HepG2 (cell line): ENCODE measurements around the gene KLHL21. TPM values are rescaled to one million over a fixed set of nuclear protein-coding genes. Genes with fewer than 3 reads are reported as not detected.

Source experiments
- FOSL1 ChIP-seq: sonication (generic); formaldehyde crosslinking; IDR thresholded peaks from 2 replicates; pipeline ENCODE4 v1.9.0; 2021; ENCODE audit warnings: missing genetic modification reagents, borderline replicate concordance
- ISL2 ChIP-seq: sonication (generic); formaldehyde crosslinking; IDR thresholded peaks from 2 replicates; pipeline ENCODE4 v1.5.0; 2020; ENCODE audit warnings: missing genetic modification reagents
- KMT2A ChIP-seq: sonication (generic); formaldehyde crosslinking; IDR thresholded peaks from 2 replicates; pipeline ENCODE4 v1.4.0; 2020; ENCODE audit warnings: missing genetic modification reagents
- MEIS1 ChIP-seq: sonication (generic); formaldehyde crosslinking; IDR thresholded peaks from 2 replicates; pipeline ENCODE4 v1.9.0; 2021; ENCODE audit warnings: mild to moderate bottlenecking, missing genetic modification reagents, moderate library complexity, borderline replicate concordance
- MEIS2 ChIP-seq: sonication (generic); formaldehyde crosslinking; IDR thresholded peaks from 2 replicates; pipeline ENCODE4 v1.9.0; 2021; ENCODE audit warnings: mild to moderate bottlenecking, missing genetic modification reagents
- SNRNP70 ChIP-seq: fragments of 200-400 bp; formaldehyde crosslinking; IDR thresholded peaks from 2 replicates; pipeline ENCODE4 v1.6.1; 2017; ENCODE audit warnings: mild to moderate bottlenecking, low read depth, low read length, moderate library complexity
- SPEN ChIP-seq: sonication (generic); formaldehyde crosslinking; IDR thresholded peaks from 2 replicates; pipeline ENCODE4 v1.5.1; 2020; ENCODE audit warnings: low read depth, mild to moderate bottlenecking, missing genetic modification reagents
- TOE1 ChIP-seq: sonication (generic); formaldehyde crosslinking; IDR thresholded peaks from 2 replicates; pipeline ENCODE4 v1.4.0; 2020; ENCODE audit warnings: mild to moderate bottlenecking, missing genetic modification reagents
- ZBTB38 ChIP-seq: sonication (generic); formaldehyde crosslinking; IDR thresholded peaks from 2 replicates; pipeline ENCODE4 v1.5.1; 2020; ENCODE audit warnings: mild to moderate bottlenecking, missing genetic modification reagents
- ZNF205 ChIP-seq: IDR thresholded peaks from 2 replicates; pipeline ENCODE4 v1.6.1; 2018; ENCODE audit warnings: missing biosample characterization, missing genetic modification reagents
- ZNF496 ChIP-seq: sonication (generic); formaldehyde crosslinking; IDR thresholded peaks from 2 replicates; pipeline ENCODE4 v1.8.1; 2023; ENCODE audit warnings: mild to moderate bottlenecking, moderate library complexity, missing genetic modification reagents; ENCODE audit not compliant: insufficient replicate concordance
- ZNF564 ChIP-seq: sonication (generic); formaldehyde crosslinking; IDR thresholded peaks from 2 replicates; pipeline ENCODE4 v1.8.1; 2023; ENCODE audit warnings: mild to moderate bottlenecking, missing genetic modification reagents
- polyA plus RNA-seq, 8 experiments: library from polyadenylated mRNA; depleted of rRNA in 3 of 8; stranded (reverse) in 7 of 8; unstranded in 1 of 8; fragments of >200 nt; fragmentation: Illumina TruSeq in 4 of 8; extraction: Trizol in 4 of 8; gene quantifications; 2 replicates each; pipeline versions ENCODE4 v1.2.1 to v1.2.3, GENCODE V29; 2011 to 2016; ENCODE audit warnings: low read depth in 4 of 8, missing spikeins in 1 of 8, mixed read lengths in 1 of 8; ENCODE audit not compliant: insufficient read depth in 1 of 8
- total RNA-seq, 5 experiments: library from RNA; depleted of rRNA; stranded (reverse); fragments of >200 nt; fragmentation: Illumina TruSeq; extraction: Trizol; gene quantifications; 2 replicates each; pipeline ENCODE4 v1.2.3, GENCODE V29; 2016; ENCODE audit warnings: low read depth in 1 of 5
- TF ChIP-seq, protein P1 (sequence below), 2 experiments: fragments of 450-650 bp in 1 of 2; sonication (generic) in 1 of 2; formaldehyde crosslinking; IDR thresholded peaks; 2 replicates each; pipeline versions ENCODE4 v1.5.0 to v1.8.0; 2020 to 2022; ENCODE audit warnings: mild to moderate bottlenecking in 1 of 2, missing genetic modification reagents in 1 of 2
- TF ChIP-seq, protein P2 (sequence below): sonication (generic); formaldehyde crosslinking; IDR thresholded peaks from 2 replicates; pipeline ENCODE4 v1.4.0; 2020; ENCODE audit warnings: mild to moderate bottlenecking, missing genetic modification reagents
- TF ChIP-seq, protein P3 (sequence below): sonication (generic); formaldehyde crosslinking; IDR thresholded peaks from one replicate; pipeline ENCODE4 v1.5.1; 2020; ENCODE audit warnings: mild to moderate bottlenecking, missing genetic modification reagents; ENCODE audit errors: not compliant biosample characterization

Gene KLHL21
- total and polyA plus RNA-seq, 2 of the 13 experiments (the other 11 are each of a cell fraction or from before 2014, with no cell fraction given) = 14.8 to 25.0 TPM

DNA sequence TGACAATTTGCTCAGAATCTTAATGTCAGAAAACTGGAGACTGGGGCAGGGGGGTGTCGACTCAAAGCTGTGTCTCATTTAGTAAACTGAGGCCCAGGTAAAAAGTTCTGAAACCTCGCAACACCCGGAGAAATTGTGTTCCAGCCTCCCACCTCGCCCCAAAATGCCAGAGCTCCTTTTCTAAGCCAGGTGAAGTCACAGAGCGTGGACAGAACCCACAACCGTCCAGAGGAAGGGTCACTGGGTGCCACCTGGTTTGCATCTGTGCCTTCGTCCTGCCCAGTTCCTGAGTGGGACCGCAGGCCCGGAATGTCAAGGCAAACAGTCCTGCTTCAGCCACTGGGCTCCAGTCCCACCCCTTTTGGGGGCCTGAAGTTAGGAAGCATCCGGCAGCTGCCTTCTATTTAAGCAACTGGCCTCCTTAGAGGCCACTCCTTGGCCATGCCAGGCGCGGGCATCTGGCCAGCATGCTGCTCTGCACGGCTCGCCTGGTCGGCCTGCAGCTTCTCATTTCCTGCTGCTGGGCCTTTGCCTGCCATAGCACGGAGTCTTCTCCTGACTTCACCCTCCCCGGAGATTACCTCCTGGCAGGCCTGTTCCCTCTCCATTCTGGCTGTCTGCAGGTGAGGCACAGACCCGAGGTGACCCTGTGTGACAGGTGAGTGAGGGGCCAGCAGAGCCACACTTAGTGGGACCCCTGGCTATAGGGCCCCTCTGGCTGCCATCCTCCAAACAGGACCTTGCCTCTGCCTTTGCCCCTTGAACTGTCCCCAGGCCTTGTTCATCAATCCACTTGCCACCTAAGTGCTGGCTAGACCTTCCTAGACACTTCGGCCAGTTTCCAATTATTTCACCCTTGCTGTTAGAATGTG is 47.5 kb downstream of the KLHL21 start, which contains the start of gene TAS1R1 (continued):
- no peak for TF ChIP-seq KMT2A (CRISPR knock-in tag)
- TF ChIP-seq, protein P1, sequence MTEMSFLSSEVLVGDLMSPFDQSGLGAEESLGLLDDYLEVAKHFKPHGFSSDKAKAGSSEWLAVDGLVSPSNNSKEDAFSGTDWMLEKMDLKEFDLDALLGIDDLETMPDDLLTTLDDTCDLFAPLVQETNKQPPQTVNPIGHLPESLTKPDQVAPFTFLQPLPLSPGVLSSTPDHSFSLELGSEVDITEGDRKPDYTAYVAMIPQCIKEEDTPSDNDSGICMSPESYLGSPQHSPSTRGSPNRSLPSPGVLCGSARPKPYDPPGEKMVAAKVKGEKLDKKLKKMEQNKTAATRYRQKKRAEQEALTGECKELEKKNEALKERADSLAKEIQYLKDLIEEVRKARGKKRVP (CRISPR knock-in tag; IDR thresholded peaks at IDR 0.05) = no peak
- TF ChIP-seq ISL2 (CRISPR knock-in tag) = no peak
- TF ChIP-seq, protein P2, sequence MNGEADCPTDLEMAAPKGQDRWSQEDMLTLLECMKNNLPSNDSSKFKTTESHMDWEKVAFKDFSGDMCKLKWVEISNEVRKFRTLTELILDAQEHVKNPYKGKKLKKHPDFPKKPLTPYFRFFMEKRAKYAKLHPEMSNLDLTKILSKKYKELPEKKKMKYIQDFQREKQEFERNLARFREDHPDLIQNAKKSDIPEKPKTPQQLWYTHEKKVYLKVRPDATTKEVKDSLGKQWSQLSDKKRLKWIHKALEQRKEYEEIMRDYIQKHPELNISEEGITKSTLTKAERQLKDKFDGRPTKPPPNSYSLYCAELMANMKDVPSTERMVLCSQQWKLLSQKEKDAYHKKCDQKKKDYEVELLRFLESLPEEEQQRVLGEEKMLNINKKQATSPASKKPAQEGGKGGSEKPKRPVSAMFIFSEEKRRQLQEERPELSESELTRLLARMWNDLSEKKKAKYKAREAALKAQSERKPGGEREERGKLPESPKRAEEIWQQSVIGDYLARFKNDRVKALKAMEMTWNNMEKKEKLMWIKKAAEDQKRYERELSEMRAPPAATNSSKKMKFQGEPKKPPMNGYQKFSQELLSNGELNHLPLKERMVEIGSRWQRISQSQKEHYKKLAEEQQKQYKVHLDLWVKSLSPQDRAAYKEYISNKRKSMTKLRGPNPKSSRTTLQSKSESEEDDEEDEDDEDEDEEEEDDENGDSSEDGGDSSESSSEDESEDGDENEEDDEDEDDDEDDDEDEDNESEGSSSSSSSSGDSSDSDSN (CRISPR knock-in tag) = no peak
- TF ChIP-seq SNRNP70 = no peak
- no peak for TF ChIP-seq ZBTB38 (CRISPR knock-in tag)
- no peak for TF ChIP-seq FOSL1 (CRISPR knock-in tag)
- TF ChIP-seq ZNF496 (CRISPR knock-in tag) = no peak
- no peak for TF ChIP-seq TOE1
- TF ChIP-seq ZNF564 (CRISPR knock-in tag) = no peak; the same call in 1 of the 2 replicates
- TF ChIP-seq, protein P3, sequence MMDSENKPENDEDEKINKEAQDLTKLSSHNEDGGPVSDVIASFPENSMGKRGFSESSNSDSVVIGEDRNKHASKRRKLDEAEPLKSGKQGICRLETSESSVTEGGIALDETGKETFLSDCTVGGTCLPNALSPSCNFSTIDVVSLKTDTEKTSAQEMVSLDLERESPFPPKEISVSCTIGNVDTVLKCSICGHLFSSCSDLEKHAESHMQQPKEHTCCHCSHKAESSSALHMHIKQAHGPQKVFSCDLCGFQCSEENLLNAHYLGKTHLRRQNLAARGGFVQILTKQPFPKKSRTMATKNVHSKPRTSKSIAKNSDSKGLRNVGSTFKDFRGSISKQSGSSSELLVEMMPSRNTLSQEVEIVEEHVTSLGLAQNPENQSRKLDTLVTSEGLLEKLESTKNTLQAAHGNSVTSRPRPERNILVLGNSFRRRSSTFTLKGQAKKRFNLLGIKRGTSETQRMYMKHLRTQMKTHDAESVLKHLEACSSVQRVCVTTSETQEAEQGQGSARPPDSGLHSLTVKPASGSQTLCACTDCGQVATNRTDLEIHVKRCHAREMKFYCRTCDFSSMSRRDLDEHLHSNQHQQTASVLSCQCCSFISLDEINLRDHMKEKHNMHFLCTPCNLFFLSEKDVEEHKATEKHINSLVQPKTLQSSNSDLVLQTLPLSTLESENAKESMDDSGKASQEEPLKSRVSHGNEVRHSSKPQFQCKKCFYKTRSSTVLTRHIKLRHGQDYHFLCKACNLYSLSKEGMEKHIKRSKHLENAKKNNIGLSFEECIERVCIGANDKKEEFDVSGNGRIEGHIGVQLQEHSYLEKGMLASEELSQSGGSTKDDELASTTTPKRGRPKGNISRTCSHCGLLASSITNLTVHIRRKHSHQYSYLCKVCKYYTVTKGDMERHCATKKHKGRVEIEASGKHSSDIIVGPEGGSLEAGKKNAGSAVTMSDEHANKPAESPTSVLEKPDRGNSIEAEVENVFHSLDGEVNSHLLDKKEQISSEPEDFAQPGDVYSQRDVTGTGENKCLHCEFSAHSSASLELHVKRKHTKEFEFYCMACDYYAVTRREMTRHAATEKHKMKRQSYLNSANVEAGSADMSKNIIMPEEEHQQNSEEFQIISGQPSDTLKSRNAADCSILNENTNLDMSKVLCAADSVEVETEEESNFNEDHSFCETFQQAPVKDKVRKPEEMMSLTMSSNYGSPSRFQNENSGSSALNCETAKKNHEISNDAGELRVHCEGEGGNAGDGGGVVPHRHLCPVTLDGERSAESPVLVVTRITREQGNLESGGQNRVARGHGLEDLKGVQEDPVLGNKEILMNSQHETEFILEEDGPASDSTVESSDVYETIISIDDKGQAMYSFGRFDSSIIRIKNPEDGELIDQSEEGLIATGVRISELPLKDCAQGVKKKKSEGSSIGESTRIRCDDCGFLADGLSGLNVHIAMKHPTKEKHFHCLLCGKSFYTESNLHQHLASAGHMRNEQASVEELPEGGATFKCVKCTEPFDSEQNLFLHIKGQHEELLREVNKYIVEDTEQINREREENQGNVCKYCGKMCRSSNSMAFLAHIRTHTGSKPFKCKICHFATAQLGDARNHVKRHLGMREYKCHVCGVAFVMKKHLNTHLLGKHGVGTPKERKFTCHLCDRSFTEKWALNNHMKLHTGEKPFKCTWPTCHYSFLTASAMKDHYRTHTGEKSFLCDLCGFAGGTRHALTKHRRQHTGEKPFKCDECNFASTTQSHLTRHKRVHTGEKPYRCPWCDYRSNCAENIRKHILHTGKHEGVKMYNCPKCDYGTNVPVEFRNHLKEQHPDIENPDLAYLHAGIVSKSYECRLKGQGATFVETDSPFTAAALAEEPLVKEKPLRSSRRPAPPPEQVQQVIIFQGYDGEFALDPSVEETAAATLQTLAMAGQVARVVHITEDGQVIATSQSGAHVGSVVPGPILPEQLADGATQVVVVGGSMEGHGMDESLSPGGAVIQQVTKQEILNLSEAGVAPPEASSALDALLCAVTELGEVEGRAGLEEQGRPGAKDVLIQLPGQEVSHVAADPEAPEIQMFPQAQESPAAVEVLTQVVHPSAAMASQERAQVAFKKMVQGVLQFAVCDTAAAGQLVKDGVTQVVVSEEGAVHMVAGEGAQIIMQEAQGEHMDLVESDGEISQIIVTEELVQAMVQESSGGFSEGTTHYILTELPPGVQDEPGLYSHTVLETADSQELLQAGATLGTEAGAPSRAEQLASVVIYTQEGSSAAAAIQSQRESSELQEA (CRISPR knock-in tag) = no peak
- no peak for TF ChIP-seq MEIS1 (CRISPR knock-in tag)
- 0 out of 2 replicates have a peak, but pooled peaks have one; percentile 26 for TF ChIP-seq MEIS2 (CRISPR knock-in tag)
- no peak for TF ChIP-seq SPEN (CRISPR knock-in tag)
- TF ChIP-seq ZNF205 (CRISPR knock-in tag) = no peak
